SK-N-MC (cell line): ENCODE measurements around the gene CS.

Experiments used
- DNase-seq: peaks from one replicate; pipeline ENCODE4 v3.0.0-alpha.2; 2011; ENCODE audit warnings: low read depth, low spot score
- H3K27ac ChIP-seq: fragments of 200-600 bp; sonication (generic); 2 replicates; pipeline ENCODE4 v1.5.1; 2016; ENCODE audit warnings: mixed run types
- H3K36me3 ChIP-seq: fragments of 200-600 bp; sonication (generic); 2 replicates; pipeline ENCODE4 v1.6.1; 2017; ENCODE audit warnings: antibody characterized with exemption, low read length, mixed read lengths; ENCODE audit not compliant: insufficient read depth
- H3K4me3 ChIP-seq: fragments of 200-600 bp; sonication (generic); 2 replicates; pipeline ENCODE4 v1.5.1; 2016
- H3K9ac ChIP-seq: fragments of 200-600 bp; sonication (generic); 2 replicates; pipeline ENCODE4 v1.8.0; 2017; ENCODE audit warnings: mixed run types, mixed read lengths; ENCODE audit not compliant: insufficient read length
- H3K9me3 ChIP-seq: fragments of 200-600 bp; sonication (generic); 2 replicates; pipeline ENCODE4 v1.6.1; 2017; ENCODE audit warnings: low read depth, mild to moderate bottlenecking, antibody characterized with exemption, low read length, moderate library complexity, mixed read lengths
- EZH2 ChIP-seq: fragments of 200-600 bp; sonication (generic); IDR thresholded peaks from one replicate; pipeline ENCODE4 v1.6.1; 2017; ENCODE audit warnings: antibody characterized with exemption
- FOXP2 ChIP-seq: optimal IDR thresholded peaks from 2 replicates; pipeline ENCODE3; 2011; ENCODE audit warnings: mild to moderate bottlenecking, moderate library complexity; ENCODE audit not compliant: insufficient read depth; ENCODE audit errors: extremely low read length, control extremely low read depth
- POLR2AphosphoS5 ChIP-seq: IDR thresholded peaks from 2 replicates; pipeline ENCODE4 v1.6.1; 2012; ENCODE audit warnings: mild to moderate bottlenecking, low read depth, low read length, borderline replicate concordance

The CS gene

GRCh38 chr12:56248711-56249110 is 51.4 kb downstream of the CS start:
- Histone ChIP-seq H3K9ac (no peak overlapping the region), H3K4me3 (no peak overlapping the region), H3K36me3 (peaks cover 72% of the 10 kb centered on the region), H3K9me3 (no peaks in the 10 kb centered on the region), H3K27ac (no peak overlapping the region)
- TF ChIP-seq POLR2AphosphoS5, result no peak
- no peak for DNase-seq

- DNase-seq, result no peak
- Histone ChIP-seq H3K4me3 (no peak overlapping the region), H3K36me3 (peaks cover 69% of the 10 kb centered on the region), H3K9ac (no peak overlapping the region), H3K9me3 (no peaks in the 10 kb centered on the region), H3K27ac (no peak overlapping the region)
- no peak for TF ChIP-seq FOXP2
- no peak for TF ChIP-seq EZH2
- TF ChIP-seq POLR2AphosphoS5, result no peak
Observed at GRCh38 chr12:56247923-56248322, 52.2 kb downstream of the CS start.

GRCh38 chr12:56244494-56244893 is 55.6 kb downstream of the CS start:
- DNase-seq, result no peak
- Histone ChIP-seq H3K36me3 (peaks cover 64% of the 10 kb centered on the region; the same call in 1 of the 2 replicates), H3K4me3 (no peak overlapping the region), H3K9ac (no peak overlapping the region), H3K9me3 (no peaks in the 10 kb centered on the region), H3K27ac (no peak overlapping the region)
- TF ChIP-seq EZH2, result no peak
- no peak for TF ChIP-seq POLR2AphosphoS5
- TF ChIP-seq FOXP2, result no peak

GRCh38 chr12:56243731-56244181 is 56.4 kb downstream of the CS start:
- H3K36me3 ChIP-seq, result peaks cover 59% of the 10 kb centered on the region; the same call in 1 of the 2 replicates
- H3K27ac ChIP-seq, result no peak overlapping the region
- no peak for DNase-seq
- H3K9me3 ChIP-seq, result no peaks in the 10 kb centered on the region
- TF ChIP-seq EZH2, result no peak
- TF ChIP-seq FOXP2, result no peak
- no peak for TF ChIP-seq POLR2AphosphoS5
- H3K4me3 ChIP-seq, result no peak overlapping the region
- no peak overlapping the region for H3K9ac ChIP-seq

GRCh38 chr12:56242986-56243385 is 57.1 kb downstream of the CS start:
- Histone ChIP-seq H3K9ac (no peak overlapping the region), H3K4me3 (no peak overlapping the region), H3K36me3 (peaks cover 52% of the 10 kb centered on the region; the same call in 1 of the 2 replicates), H3K27ac (no peak overlapping the region), H3K9me3 (no peaks in the 10 kb centered on the region)
- TF ChIP-seq POLR2AphosphoS5, result no peak
- DNase-seq, result no peak

GRCh38 chr12:56241424-56242303 is 58.5 kb downstream of the CS start:
- TF ChIP-seq FOXP2 (no peak), POLR2AphosphoS5 (no peak), EZH2 (no peak)
- DNase-seq, result no peak
- H3K36me3 ChIP-seq, result peaks cover 41% of the 10 kb centered on the region; the same call in 1 of the 2 replicates

GRCh38 chr12:56237552-56237951 is 62.6 kb downstream of the CS start:
- H3K9me3 ChIP-seq, result no peaks in the 10 kb centered on the region
- no peak overlapping the region for H3K27ac ChIP-seq
- DNase-seq, result no peak
- H3K9ac ChIP-seq, result no peak overlapping the region
- no peak for TF ChIP-seq POLR2AphosphoS5
- TF ChIP-seq EZH2, result no peak
- no peak for TF ChIP-seq FOXP2
- H3K36me3 ChIP-seq, result peaks cover 13% of the 10 kb centered on the region; the same call in 1 of the 2 replicates
- no peak overlapping the region for H3K4me3 ChIP-seq

More at GRCh38 chr12:56241424-56242303, 58.5 kb downstream of the CS start:
- Histone ChIP-seq H3K27ac (no peak overlapping the region), H3K4me3 (no peak overlapping the region), H3K9me3 (no peaks in the 10 kb centered on the region), H3K9ac (no peak overlapping the region)

- TF ChIP-seq FOXP2 (no peak), EZH2 (no peak), POLR2AphosphoS5 (no peak)
- DNase-seq, result no peak
- Histone ChIP-seq H3K4me3 (no peak overlapping the region), H3K9me3 (no peaks in the 10 kb centered on the region), H3K36me3 (peaks cover 7% of the 10 kb centered on the region; the same call in 1 of the 2 replicates), H3K9ac (no peak overlapping the region), H3K27ac (no peak overlapping the region)
Observed at GRCh38 chr12:56236985-56237384, 63.1 kb downstream of the CS start.
